HG03139 (cell line): ENCODE data around the gene BCKDK.
"Not testable (repeated sequence)": the region's sequence is repeated elsewhere in the genome, so short reads cannot be mapped to it uniquely, and the experiment has no call there.

Source experiments
- ATAC-seq: cut with Tn5 transposase; IDR thresholded peaks from one replicate; pipeline ENCODE4 v1.9.1; 2021; ENCODE audit not compliant: unreplicated experiment

BCKDK gene

GRCh38 chr16:31141071-31141469 lies 32.9 kb downstream of the BCKDK start:
- ATAC-seq = not testable (repeated sequence)

- ATAC-seq = no peak
These were observed 33.4 kb downstream of the BCKDK start for GRCh38 chr16:31141489-31142108.

GRCh38 chr16:31142109-31143010 lies 34.2 kb downstream of the BCKDK start:
- ATAC-seq = peak; percentile 85

GRCh38 chr16:31143011-31143693 lies 35.0 kb downstream of the BCKDK start:
- ATAC-seq = no peak

GRCh38 chr16:31143694-31144148 lies 35.5 kb downstream of the BCKDK start:
- no peak for ATAC-seq

- ATAC-seq = not testable (repeated sequence)
These were observed 36.2 kb downstream of the BCKDK start for GRCh38 chr16:31144418-31144817.

- ATAC-seq = no peak
These were observed 37.3 kb downstream of the BCKDK start for GRCh38 chr16:31145398-31145990.

GRCh38 chr16:31147574-31147973 lies 39.4 kb downstream of the BCKDK start:
- no peak for ATAC-seq

- ATAC-seq = no peak
These were observed 40.1 kb downstream of the BCKDK start for GRCh38 chr16:31148281-31148728.

- no peak for ATAC-seq
These were observed 40.7 kb downstream of the BCKDK start for GRCh38 chr16:31148896-31149295.

- ATAC-seq = no peak
These were observed 41.1 kb downstream of the BCKDK start for GRCh38 chr16:31149332-31149731.

- ATAC-seq = no peak
These were observed 42.0 kb downstream of the BCKDK start, which contains the start of gene PRSS36 for GRCh38 chr16:31149894-31150890. Gene PRSS36 (minus strand): TSS chr16:31150066. CDS start chr16:31150035, 31 bp downstream.

GRCh38 chr16:31150976-31151375 lies 42.8 kb downstream of the BCKDK start:
- not testable (repeated sequence) for ATAC-seq

GRCh38 chr16:31157136-31157535 lies 49.0 kb downstream of the BCKDK start:
- ATAC-seq = no peak
